KMS-11 (cell line): Measurements from ENCODE around the gene FYN.

Experiments used
- H2AFZ ChIP-seq: fragments of 200-600 bp; sonication (generic); 2 replicates; pipeline ENCODE4 v1.6.1; 2016; ENCODE audit warnings: antibody characterized with exemption, mixed run types, low read depth
- H3K27ac ChIP-seq: fragments of 200-600 bp; sonication (generic); 2 replicates; pipeline ENCODE4 v1.6.1; 2016; ENCODE audit warnings: mild to moderate bottlenecking, mixed run types
- H3K27me3 ChIP-seq: fragments of 200-600 bp; sonication (generic); 2 replicates; pipeline ENCODE4 v1.6.1; 2017; ENCODE audit warnings: mild to moderate bottlenecking, low read depth, mixed run types, moderate library complexity; ENCODE audit not compliant: insufficient read depth
- H3K36me3 ChIP-seq: fragments of 200-600 bp; sonication (generic); 2 replicates; pipeline ENCODE4 v1.6.1; 2017; ENCODE audit warnings: mild to moderate bottlenecking, mixed run types; ENCODE audit not compliant: insufficient read depth
- H3K4me1 ChIP-seq: fragments of 200-600 bp; sonication (generic); 2 replicates; pipeline ENCODE4 v1.6.1; 2016; ENCODE audit warnings: mild to moderate bottlenecking, low read depth, mixed run types; ENCODE audit not compliant: poor library complexity, severe bottlenecking
- H3K4me2 ChIP-seq: fragments of 200-600 bp; sonication (generic); 2 replicates; pipeline ENCODE4 v1.7.0; 2016; ENCODE audit warnings: mild to moderate bottlenecking, mixed run types
- H3K4me3 ChIP-seq: fragments of 200-600 bp; sonication (generic); IDR thresholded peaks from 2 replicates; pipeline ENCODE4 v1.6.1; 2017; ENCODE audit warnings: low read depth, low read length, mixed read lengths; ENCODE audit not compliant: insufficient read depth
- H3K79me2 ChIP-seq: fragments of 200-600 bp; sonication (generic); 2 replicates; pipeline ENCODE4 v1.6.1; 2016; ENCODE audit warnings: low read depth, mixed run types; ENCODE audit not compliant: insufficient read depth
- H3K9ac ChIP-seq: fragments of 200-600 bp; sonication (generic); 2 replicates; pipeline ENCODE4 v1.6.1; 2016; ENCODE audit warnings: mild to moderate bottlenecking, mixed run types
- H4K20me1 ChIP-seq: fragments of 200-600 bp; sonication (generic); 2 replicates; pipeline ENCODE4 v1.6.1; 2016; ENCODE audit warnings: mild to moderate bottlenecking, mixed run types; ENCODE audit not compliant: insufficient read depth
- CTCF ChIP-seq: fragments of 200-600 bp; sonication (generic); conservative IDR thresholded peaks from 2 replicates; pipeline ENCODE4 v1.6.1; 2017; ENCODE audit warnings: low read depth, mild to moderate bottlenecking, antibody characterized with exemption, low read length, moderate library complexity, mixed read lengths

Gene FYN

DNA sequence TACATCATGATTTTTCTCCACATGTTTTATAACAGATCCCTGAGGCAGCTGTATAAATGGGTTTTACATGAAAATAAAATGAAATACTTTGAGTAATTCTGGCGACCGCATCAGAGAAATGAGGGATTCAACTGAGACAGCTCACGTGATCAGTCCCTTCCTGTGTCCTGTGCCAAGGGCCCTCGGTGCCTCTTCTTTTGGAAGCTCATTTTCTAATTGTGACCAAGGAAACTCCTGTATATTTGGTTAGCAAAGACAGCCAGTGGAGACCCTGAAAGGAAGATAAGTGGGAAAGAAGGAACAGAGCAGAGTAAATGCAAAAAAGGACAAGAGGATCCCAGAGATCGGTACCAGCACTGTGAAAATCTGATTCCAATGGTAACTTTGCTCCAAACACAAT is 129.9 kb downstream of the FYN start:
- H3K4me1 ChIP-seq: no peaks in the 10 kb centered on the region
- no peaks in the 10 kb centered on the region for H4K20me1 ChIP-seq
- H3K4me3 ChIP-seq: no peak overlapping the region
- H3K4me2 ChIP-seq: no peak overlapping the region
- H3K9ac ChIP-seq: no peak overlapping the region
- no peaks in the 10 kb centered on the region for H3K79me2 ChIP-seq
- H3K27me3 ChIP-seq: no peaks in the 10 kb centered on the region
- H2AFZ ChIP-seq: no peak overlapping the region
- H3K27ac ChIP-seq: no peak overlapping the region
- no peaks in the 10 kb centered on the region for H3K36me3 ChIP-seq
- TF ChIP-seq CTCF: no peak

GRCh38 chr6:111741177-111741952 is 131.9 kb downstream of the FYN start:
- Histone ChIP-seq H4K20me1 (no peaks in the 10 kb centered on the region), H3K27ac (no peak overlapping the region), H3K4me2 (no peak overlapping the region), H2AFZ (no peak overlapping the region), H3K27me3 (no peaks in the 10 kb centered on the region), H3K9ac (no peak overlapping the region), H3K4me1 (no peaks in the 10 kb centered on the region), H3K4me3 (no peak overlapping the region), H3K36me3 (no peaks in the 10 kb centered on the region), H3K79me2 (no peaks in the 10 kb centered on the region)
- TF ChIP-seq CTCF: no peak

DNA sequence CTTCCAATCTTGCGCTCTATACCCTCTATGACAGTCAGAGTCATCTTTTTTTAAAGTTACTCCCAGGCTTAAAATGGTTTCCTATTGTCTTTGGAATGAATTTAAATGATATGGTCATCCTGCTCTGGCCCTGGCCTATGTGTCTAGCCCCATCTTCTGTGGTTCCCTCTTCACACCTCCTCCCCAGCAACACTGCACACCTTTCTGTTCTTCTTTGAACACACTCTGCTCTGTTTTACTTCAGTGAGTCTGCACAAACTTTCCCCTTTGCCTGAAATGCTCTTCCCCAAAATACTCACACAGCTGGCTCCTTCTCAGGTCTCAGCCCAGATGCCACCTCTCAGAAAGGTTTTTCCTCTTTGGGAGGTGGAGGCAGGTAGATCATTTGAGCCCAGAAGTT is 132.7 kb downstream of the FYN start:
- no peak for TF ChIP-seq CTCF

GRCh38 chr6:111739257-111739696 is 134.0 kb downstream of the FYN start:
- Histone ChIP-seq H3K9ac (no peak overlapping the region), H3K27me3 (no peaks in the 10 kb centered on the region), H3K4me1 (no peaks in the 10 kb centered on the region), H2AFZ (no peak overlapping the region), H3K4me3 (no peak overlapping the region), H3K4me2 (no peak overlapping the region), H3K79me2 (no peaks in the 10 kb centered on the region), H4K20me1 (no peaks in the 10 kb centered on the region), H3K36me3 (no peaks in the 10 kb centered on the region), H3K27ac (no peak overlapping the region)
- no peak for TF ChIP-seq CTCF

More for the DNA sequence above, 132.7 kb downstream of the FYN start:
- Histone ChIP-seq H3K79me2 (no peaks in the 10 kb centered on the region), H3K9ac (no peak overlapping the region), H3K36me3 (no peaks in the 10 kb centered on the region), H4K20me1 (no peaks in the 10 kb centered on the region), H2AFZ (no peak overlapping the region), H3K4me2 (no peak overlapping the region), H3K4me3 (no peak overlapping the region), H3K4me1 (no peaks in the 10 kb centered on the region), H3K27ac (no peak overlapping the region), H3K27me3 (no peaks in the 10 kb centered on the region)
